Epidermal melanocyte (primary cell): ENCODE data around the gene AIG1.
A peak's percentile ranks its signal among the peaks of the same experiment; 100 is the strongest.
"Not testable (repeated sequence)": the region's sequence is repeated elsewhere in the genome, so short reads cannot be mapped to it uniquely, and the experiment has no call there.

Source experiments
- DNase-seq: peaks from one replicate; pipeline ENCODE4 v3.0.0; 2011; ENCODE audit warnings: low spot score; ENCODE audit not compliant: insufficient read length

AIG1 gene

DNA sequence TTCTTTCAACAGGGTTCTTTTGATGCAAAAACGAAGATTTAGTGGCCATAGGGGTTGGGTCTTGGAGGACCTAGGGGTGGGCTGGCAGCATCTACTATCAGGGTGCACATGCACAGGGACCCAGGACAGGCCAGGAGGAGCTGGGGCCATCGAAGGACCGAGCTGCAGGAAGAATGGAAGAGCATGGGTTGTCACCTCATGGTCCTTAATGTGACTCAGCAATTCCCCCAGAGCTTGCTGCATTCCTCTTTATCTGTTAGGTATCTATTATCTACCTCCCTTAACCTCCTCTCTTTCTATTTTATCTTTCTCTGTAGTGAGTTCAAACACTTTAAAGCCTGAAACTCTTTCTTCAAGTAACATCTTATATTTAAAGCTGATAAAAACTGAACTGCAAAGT lies 167.0 kb downstream of the AIG1 start:
- no peak for DNase-seq

DNA sequence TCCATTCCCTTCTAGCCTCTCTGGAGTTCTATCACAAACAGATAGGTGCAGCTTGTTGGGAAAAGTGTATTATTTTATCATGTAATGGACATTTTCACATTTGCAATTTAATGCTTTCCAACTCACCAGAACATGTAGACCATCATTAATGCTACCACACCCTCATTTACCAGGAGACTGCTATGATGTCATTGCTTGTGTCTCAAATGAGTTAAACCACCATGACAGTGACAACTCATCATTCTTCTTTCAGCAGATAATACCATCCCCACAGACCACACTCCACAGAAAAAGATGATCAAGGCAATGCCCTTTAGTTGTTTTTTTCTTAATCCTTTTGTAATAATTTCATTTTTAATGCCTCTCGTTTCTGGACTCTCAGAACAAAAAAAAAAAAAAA lies 168.7 kb downstream of the AIG1 start:
- no peak for DNase-seq

DNA sequence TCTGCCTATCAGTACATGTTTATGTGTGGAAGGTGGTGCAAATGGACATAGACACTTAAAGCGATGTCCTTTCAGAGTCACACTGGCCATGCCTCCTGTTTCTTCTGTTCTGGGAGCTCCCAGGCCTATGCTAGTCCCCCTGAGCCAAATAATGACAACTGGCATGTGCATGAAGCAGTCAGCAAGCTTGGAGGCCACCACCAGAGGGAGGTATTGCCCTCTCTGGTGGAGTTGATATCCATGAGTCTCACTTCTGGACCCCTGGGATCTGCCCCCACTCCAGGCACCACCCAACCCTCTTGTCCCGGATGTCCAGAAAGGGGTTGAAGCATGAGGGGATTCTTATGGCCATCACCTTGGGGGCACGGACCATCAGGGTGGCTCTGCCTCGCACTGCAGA lies 172.2 kb downstream of the AIG1 start:
- DNase-seq, result no peak

DNA sequence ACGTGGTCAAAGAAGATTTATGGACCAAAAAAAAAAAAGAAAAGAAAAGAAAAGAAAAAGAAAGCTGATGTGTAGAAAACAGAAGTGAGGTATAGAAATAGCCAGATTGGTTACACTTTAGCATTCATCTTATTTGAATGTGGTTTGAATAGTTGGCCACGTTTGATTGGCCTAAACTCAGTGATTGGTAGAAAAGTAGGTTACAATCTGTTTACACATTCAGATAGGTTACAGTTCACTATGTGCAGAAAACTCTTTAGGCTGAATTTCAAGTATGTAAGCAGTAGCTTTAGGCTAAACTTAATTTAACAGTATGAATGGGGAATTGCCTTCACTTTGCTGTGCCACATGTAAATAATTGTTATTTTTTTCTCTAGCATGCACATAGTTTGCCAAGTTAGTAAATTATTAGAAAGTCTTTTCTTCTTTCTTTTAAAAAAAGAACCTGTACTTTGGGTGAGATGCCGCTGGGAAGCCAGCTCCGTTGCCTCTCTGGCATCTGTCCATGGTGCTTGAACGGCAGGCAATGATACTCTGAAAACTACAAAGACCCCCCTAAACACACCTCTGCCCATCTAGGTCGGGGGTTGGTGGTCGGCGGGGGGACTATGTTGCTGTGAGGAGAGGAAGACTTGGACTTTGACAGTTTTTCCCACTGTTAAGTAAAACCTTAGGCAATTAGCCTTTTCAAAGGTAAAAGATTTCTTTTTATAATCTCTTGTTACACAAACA lies 173.0 kb downstream of the AIG1 start:
- DNase-seq, result no peak

DNA sequence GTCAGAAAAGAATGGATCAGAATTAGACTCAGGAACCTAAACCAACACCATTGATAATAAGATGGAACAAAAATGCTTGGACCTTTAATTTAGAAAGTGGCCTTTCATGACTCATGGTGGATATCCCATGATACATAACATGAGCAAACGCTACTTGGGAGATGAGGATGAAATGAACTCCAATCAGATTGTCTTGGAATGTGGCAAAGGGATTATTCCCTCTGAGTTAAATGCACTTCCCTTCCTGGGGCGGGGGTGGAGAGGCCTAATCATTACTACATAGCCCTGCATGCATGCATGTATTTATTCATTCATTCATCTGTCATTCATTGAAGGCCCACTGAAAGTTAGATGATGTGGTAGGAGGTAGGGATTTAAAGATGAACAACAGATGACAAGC lies 174.0 kb downstream of the AIG1 start:
- DNase-seq, result no peak

DNA sequence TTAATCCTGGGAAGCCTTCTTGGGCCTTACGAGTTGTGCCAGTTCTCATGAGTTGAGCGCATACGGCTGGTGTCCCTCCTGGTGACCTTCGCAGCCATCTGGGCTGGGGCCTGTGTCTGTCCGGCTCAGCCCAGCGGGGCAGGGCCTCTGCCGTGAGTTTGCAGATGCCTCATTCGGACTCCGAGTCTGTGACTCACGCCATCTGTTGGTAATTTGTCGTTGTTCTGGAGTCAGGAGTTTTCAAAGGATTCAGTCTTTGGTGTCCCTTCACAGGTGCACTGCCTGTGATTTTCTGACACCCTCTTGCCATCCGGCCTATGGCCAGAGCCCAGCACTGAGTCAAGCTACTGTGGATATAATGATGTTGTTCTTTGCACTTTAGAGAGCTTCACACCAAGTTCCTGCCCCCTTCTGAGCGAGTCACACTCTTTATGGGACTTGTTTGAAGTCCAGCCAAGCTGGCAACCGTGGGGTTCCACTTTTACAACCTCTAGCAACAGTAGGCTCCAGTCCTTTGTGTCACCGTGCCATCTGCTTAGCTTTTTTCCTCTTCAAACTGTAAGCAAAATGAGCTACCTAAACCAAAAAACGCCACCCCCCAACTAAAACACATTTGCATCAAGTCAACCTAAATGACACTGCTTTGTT lies 175.6 kb downstream of the AIG1 start:
- peak; percentile 26 for DNase-seq

DNA sequence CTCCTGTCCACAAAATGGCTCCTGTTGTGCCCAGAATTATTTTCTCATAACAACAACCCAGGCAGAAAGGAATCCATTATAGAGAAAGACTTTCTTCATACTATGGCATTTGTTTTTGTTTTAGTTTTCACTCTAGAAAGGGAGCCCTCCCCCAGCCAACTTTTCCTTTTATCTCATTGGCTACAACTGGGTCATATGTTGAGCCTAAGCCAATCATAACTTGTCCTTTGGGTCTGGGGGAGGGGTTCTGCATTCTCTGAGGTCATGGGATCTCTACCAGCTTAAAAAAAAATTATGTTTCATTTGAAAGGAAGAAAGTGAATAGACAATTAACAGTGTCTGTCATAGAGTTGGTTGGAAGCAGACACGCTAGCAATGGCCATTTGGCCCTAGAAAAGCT lies 177.6 kb downstream of the AIG1 start:
- no peak for DNase-seq

DNA sequence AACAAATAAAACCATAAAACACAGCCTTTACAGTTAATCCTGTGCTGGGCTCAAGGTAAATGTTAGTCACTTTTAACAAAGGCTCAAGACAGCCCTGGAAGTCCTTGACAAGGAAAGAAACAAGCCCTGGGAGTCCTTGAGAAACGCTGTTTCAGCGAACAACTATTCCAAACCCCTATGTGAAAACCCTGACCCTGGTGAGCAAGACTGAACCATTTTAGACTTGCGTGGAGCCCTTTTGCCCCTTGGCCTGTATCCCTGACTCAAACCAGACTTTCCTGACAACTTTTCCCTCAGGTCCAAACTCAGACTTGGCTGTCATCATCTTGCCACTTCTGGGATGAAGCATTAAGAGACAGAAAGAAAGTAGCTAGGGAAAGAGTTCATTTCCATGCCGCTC lies 180.4 kb downstream of the AIG1 start:
- no peak for DNase-seq

DNA sequence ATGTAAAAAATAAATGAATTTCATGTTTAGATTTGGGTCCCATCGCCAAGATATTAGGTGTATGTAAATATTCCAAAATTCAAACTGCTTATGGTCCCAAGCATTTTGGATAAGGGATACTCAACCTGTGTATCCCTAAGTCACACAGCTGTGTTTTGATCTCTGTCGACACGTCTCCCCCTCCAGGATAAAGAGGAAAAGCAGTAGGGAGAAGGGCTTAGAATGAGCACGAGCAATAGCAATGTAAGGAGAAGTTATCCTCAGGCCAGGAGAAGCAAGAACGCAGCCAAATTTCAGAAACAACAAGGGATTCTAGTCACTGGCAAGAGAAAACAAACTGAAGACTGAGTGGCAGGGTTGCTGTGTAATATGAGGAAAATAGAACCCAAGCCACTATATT lies 181.2 kb downstream of the AIG1 start:
- DNase-seq, result no peak

DNA sequence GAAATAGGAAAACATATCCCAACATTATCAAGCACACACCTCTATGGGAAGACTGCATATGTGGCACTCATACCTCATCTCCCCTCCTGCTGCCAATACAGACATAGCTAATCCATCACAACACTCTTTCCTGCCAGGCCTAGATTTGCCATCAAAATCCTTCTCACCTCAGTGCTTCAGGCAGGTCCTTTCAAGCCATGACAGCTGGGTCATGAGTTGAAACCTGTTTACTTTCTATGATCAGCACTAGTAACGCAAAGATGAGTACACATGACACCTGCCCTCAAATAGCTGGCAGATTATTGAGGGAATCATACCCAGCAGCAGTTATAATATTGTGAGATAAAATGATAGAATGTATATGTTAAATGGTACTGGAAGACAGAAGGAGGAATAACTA lies 183.1 kb downstream of the AIG1 start:
- DNase-seq, result no peak

DNA sequence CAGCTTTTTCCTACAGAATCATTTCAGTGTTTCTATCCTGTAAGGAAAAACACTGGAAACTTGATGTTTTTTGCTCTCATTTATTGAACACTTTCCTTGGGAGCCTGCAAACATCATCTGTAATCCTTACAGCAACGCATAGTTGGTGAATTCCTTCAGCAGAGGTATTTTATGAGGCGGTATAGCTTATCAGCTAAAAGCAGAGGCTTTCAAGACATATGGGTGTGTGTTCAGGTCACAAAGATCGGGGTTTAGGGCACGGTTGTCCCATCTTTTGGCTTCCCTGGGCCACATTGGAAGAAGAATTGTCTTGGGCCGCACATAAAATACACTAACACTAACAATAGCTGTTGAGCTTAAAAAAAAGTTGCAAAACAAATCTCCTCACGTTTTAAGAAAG lies 185.0 kb downstream of the AIG1 start:
- no peak for DNase-seq

DNA sequence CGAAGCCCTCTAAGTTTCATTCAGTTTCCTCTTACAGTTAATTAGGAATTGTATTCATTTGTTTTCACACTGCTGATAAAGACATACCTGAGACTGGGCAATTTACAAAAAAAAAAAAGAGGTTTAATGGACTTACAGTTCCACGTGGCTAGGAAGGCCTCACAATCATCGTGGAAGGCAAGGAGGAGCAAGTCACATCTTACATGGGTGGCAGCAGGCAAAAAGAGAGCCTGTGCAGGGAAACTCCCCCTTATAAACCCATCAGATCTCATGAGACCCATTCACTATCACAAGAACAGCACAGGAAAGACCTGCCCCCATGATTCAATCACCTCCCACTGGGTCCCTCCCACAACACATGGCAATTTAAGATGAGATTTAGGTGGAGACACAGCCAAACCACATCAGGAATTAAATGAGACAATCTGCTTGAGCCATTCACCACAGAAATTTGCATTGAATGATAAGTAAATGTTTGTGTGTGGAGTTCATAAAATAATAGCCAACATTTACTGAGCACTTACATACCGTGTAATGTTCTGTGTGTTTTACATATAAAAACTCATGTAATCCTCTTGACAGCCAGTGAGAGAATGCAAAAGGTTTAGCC lies 185.6 kb downstream of the AIG1 start:
- DNase-seq, result not testable (repeated sequence)

DNA sequence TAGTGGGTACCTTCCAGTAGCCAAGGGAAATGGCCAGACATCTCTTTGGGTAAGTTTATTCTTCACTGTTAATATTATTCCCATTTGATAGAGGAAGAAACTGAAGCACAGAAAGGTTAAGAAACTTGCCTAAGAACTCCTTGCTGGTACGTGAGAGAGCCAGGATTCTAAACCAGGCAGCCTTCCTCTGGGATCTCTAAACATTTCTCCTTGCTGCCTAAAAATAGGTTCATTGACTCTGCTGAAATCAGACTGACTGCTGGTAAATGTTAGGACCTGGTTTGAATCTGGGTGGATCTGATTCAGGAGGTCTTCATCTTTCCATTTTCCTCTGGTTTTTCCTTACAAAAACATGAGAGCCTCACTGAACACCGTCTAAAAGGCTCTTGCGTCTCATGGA lies 186.9 kb downstream of the AIG1 start:
- DNase-seq, result no peak

DNA sequence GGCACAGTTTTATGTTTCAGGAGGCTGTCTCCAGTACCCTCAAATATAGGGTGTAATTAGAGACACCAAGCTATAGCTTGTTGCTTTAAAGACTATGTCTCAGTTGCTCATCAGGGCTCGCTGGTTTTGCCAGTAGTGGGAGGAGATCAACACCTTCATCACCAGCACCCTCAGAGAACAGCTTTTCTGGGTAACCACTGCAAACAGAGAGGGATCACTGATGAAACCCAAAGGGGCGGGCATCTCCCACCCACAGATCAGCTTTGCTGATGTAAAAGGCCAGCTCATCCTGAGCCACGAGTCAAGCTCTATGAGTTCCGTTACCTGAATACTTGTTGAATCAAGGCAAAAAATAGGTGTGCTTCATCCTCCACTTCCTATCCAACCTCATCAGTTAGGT lies 187.7 kb downstream of the AIG1 start:
- no peak for DNase-seq

DNA sequence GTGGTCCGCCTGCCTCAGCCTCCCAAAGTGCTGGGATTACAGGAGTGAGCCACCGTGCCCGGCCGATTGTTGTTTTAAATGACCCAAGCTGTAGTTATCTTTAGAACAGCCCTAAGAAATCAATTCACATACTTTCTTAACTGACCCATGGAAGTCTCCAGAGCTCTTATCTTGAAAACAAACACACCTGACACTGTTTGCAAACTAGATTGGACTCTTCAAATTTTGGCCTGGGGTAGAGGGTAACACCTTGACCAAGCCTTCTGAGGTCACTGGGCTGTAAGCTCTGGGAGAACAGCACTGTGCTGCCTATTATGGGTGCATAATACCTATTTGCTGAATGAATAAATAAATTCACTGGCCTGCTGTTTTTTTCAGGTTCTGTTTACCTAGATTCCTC lies 190.6 kb downstream of the AIG1 start:
- no peak for DNase-seq

DNA sequence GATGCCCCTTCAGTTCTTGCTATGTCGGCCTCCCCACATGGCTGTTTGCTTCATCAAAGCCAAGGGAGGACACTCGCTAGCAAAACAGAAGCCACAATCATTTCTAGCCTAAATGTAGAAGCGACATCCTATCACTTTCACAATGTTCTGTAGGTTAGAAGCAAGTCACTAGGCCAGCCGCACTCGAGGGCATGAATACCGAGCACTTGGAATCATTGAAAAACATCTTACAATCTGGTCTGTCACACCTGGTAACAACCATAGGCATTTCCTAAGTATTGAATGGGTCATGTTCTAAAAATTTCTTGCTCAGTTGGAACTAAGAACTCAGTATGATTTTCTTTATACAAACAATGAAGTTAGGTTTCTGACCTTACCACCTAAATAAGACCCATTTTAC lies 192.3 kb downstream of the AIG1 start:
- DNase-seq, result no peak

DNA sequence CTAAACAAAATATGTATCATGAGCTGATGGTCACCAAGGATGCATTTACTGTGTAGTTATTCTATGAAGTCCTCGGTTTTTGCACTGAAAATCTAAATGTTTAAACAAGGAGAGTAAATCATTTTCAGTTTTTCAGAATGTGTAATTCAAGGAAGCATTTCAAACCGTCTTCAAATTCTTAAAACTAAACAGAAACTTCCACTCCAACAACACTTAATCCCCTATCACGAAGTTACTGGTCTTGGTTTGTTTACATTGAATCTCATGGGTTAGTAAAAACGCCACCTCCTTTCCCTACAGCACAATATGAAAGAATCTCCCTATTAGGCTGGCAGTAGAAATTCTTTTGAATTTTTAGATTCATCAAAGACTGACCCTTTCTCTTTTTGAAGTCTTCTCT lies 192.9 kb downstream of the AIG1 start:
- no peak for DNase-seq

DNA sequence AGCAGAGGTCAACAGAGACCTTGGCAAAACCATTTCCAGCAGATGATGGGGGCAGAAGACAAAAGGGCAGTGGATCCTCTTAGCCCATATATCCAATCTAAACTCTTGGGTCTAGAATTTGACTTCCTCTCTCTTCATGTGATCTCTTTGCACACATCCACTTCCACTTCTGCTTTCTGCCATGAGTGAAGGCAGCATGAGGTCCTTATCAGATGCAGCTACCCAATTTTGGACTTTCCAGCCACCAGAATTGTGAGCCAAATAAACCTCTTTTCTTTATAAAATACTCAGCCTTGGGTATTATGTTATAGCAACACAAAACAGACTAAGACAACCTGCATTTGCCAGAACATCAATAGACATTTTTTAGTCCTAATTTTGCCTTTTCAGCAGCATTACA lies 198.3 kb downstream of the AIG1 start:
- DNase-seq, result no peak

DNA sequence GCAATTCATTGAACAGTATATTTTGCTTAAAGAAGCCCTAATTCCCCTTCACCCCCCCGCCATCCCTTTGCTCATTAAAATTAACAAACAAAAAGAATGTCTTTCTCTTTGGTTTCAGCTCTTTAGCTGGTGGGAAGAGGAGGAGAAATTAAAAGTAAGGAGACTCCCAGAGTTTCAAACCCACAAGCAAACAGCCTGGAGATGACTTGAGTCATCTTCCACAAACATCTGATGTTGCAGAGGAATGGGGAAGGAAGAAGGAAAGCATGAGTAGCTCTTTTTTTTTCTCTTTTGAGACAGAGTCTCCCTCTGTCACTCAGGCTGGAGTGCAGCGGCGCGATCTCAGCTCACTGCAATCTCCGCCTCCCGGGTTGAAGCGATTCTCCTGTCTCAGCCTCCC lies 200.2 kb downstream of the AIG1 start:
- no peak for DNase-seq

DNA sequence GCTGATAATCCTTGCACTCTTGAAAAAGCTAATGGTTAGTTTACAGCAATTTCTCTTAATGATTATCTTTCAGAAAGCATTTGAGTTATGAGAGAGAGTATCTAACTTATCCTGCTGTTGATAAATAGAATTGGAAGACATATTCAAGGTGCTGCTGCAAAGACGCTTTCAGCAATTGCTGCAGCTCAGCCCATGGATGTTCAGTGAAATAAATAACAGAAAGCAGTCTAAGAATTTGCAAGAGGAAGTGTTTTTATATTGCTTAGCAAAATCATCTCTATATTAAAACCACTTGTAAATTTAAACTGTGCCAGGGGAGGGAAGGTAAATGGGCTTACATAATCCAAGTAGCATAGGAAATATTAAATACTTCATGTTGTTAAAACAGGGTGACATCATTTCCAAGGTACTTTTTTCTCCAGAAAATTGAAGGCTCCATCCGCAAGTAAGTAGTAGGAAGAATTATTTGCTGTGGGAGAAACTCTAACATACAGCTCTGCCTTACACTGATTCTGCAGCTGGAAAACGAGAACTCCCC lies 201.3 kb downstream of the AIG1 start:
- DNase-seq, result no peak

DNA sequence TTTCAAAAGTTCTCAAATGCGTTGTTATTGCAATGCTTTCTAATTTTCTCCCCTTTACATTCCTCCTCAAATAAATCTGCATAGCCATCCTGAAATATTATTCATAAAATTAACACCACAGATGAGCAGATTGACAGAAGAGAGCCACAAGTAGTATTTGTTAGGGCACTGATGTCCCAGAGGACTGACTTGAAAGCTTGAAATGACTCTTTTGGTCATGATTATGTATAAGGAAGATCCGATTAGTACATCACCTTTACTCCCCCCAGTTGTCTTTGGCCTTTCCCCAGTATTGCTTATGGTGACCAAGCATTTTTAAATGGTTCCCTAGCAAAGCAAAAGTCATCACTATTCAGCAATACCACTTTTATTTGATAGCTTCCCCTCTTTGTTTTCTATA lies 202.2 kb downstream of the AIG1 start:
- no peak for DNase-seq

DNA sequence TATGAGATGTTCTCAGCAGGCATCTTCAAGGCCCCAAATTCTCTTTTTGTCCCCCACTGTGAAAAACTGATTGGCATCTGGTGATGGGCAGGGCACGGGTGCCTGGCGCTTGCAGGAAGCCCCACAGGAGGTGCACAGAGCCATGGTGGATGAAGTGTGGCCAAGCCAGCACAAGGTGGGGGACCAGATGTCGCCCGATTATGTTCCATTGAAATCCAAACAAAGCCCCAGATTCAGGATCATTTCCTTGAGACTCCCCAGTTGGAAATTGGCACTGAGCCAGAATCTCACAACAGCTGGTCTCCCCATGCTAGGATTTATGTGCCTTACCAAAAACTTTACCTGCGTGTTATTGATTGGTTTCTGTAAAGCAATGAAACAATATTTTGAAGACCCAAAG lies 203.7 kb downstream of the AIG1 start:
- no peak for DNase-seq
